ENCODE data around the gene KIF4B. TPM values are rescaled to one million over a fixed set of nuclear protein-coding genes. Genes with fewer than 3 reads are reported as not detected.

Gene KIF4B
- total and polyA plus RNA-seq, 2 of the 8 experiments (the other 6 are each of a cell fraction or from before 2014, with no cell fraction given) = 0.02 to 0.15 TPM

GRCh38 chr5:155027993-155028629, 14.6 kb downstream of the KIF4B start:
- Histone ChIP-seq H3K9me3 (ENCODE audit: insufficient read depth in 2 of 2, low read depth in 1 of 2, low read length in 1 of 2) (no peaks in the 10 kb centered on the region), H3K4me1 (replicated peaks in 1 of 4; ENCODE audit: control insufficient read depth in 3 of 4, insufficient read depth in 4 of 4, low read length in 3 of 4) (peaks cover 0 to 2% (median 0%) of the 10 kb centered on the region in 4 experiments; a peak in 2 of 7 replicates), H3K9ac (replicated peaks in 1 of 4; ENCODE audit: extremely low read depth in 1 of 4, low read depth in 3 of 4, low read length in 3 of 4) (no peak overlapping the region), H3K27me3 (replicated peaks in 1 of 4; ENCODE audit: control insufficient read depth in 3 of 4, extremely low read depth in 1 of 4, insufficient read depth in 3 of 4, low read length in 3 of 4) (no peaks in the 10 kb centered on the region), H3K4ac (replicated peaks; ENCODE audit: insufficient read length, low read depth, low read length) (no peak overlapping the region), H3K79me2 (ENCODE audit: control insufficient read depth in 1 of 2, insufficient read depth in 2 of 2, low read length in 2 of 2) (no peaks in the 10 kb centered on the region), H3K23me2 (ENCODE audit: low read depth, low read length) (no peaks in the 10 kb centered on the region), H2AFZ (ENCODE audit: low read length) (peak overlapping the region; percentile 88), H4K5ac (ENCODE audit: insufficient read length, low read depth, low read length) (no peak overlapping the region), H4K20me1 (replicated peaks in 1 of 2; ENCODE audit: control insufficient read depth in 1 of 2, insufficient read depth in 2 of 2, low read length in 2 of 2) (no peaks in the 10 kb centered on the region), H2BK12ac (ENCODE audit: low read depth, low read length) (no peak overlapping the region), H2BK15ac (ENCODE audit: low read length) (peak overlapping the region; percentile 40; the same call in 1 of the 2 replicates), H2BK5ac (ENCODE audit: low read depth, low read length) (no peak overlapping the region), H3K18ac (ENCODE audit: extremely low read depth, low read length) (no peak overlapping the region), H3K56ac (replicated peaks; ENCODE audit: insufficient read length, low read depth, low read length) (no peak overlapping the region), H3K36me3 (ENCODE audit: control insufficient read depth in 2 of 4, insufficient read depth in 4 of 4, low read length in 3 of 4) (no peaks in the 10 kb centered on the region), H3K79me1 (ENCODE audit: low read depth, low read length) (no peaks in the 10 kb centered on the region), H4K8ac (ENCODE audit: extremely low read depth, insufficient read depth, low read length) (no peak overlapping the region), H2BK20ac (ENCODE audit: low read length) (no peak overlapping the region), H4K91ac (replicated peaks; ENCODE audit: insufficient read length, low read length) (peak overlapping the region; percentile 47), H2BK120ac (replicated peaks; ENCODE audit: low read depth, low read length) (no peak overlapping the region), H3K14ac (ENCODE audit: insufficient read length) (no peak overlapping the region), H3K27ac (ENCODE audit: low read depth, low read length) (no peak overlapping the region), H3K4me2 (ENCODE audit: insufficient read depth in 1 of 2, low read depth in 2 of 2, low read length in 2 of 2) (no peak overlapping the region), H3K23ac (ENCODE audit: insufficient read length) (no peak overlapping the region), H2AK5ac (ENCODE audit: low read depth, low read length) (no peak overlapping the region), H3K4me3 (ENCODE audit: extremely low read depth in 1 of 4, insufficient read depth in 2 of 4, low read depth in 3 of 4, low read length in 4 of 4) (no peak overlapping the region)
- TF ChIP-seq CTCF (IDR thresholded peaks at IDR 0.05; ENCODE audit: control extremely low read depth in 1 of 3, insufficient read depth in 1 of 3, low read depth in 1 of 3, low read length in 3 of 3) = peak in 2 of 3 experiments; percentile 62 to 74; a peak in 3 of 4 replicates
- TF ChIP-seq RAD21 (IDR thresholded peaks at IDR 0.05 in 1 of 2, conservative IDR thresholded peaks at IDR 0.05 in 1 of 2; ENCODE audit: low read depth in 2 of 2, low read length in 2 of 2) = peak; percentile 84 to 88
- no peak for TF ChIP-seq TCF12 (IDR thresholded peaks at IDR 0.05; ENCODE audit: low read depth, low read length)
- no peak for DNase-seq (ENCODE audit: low read depth in 1 of 2, low spot score in 2 of 2)
- FAIRE-seq = peak; percentile 87
- ChIA-PET POLR2A (ENCODE audit: partially characterized antibody) (interaction anchor here (0.6 to 0.9 kb wide), 2 partner anchors 17 to 1886 kb away, joined by 3 to 4 read pairs; no protein-coding TSS in a partner anchor), CTCF (ENCODE audit: partially characterized antibody) (interaction anchor here (0.6 to 6.2 kb wide), 26 partner anchors 10 to 396 kb away, joined by 3 to 78 read pairs (median 4); no protein-coding TSS in a partner anchor)
- WGBS, 2 experiments (ENCODE audit: extremely low coverage in 1 of 2, insufficient coverage in 1 of 2, insufficient read length in 1 of 2, insufficient replicate concordance in 2 of 2, low coverage in 1 of 2, low lambda C conversion rate in 2 of 2, missing lambda C conversion rate in 1 of 2) = 41% methylated on average over 1 of the region's 1 CpG; no CpG with 5 or more reads in 1 of the 2 experiments

Data from H1 (cell line).